ENCODE results near the gene GPATCH1. TPM values are rescaled to one million over a fixed set of nuclear protein-coding genes. Genes with fewer than 3 reads are reported as not detected.
A peak's percentile ranks its signal among the peaks of the same experiment; 100 is the strongest.

GPATCH1 gene
- total and polyA plus RNA-seq, 2 of the 13 experiments (the other 11 are each of a cell fraction or from before 2014, with no cell fraction given) = 6.8 to 6.9 TPM

- TF ChIP-seq RXRA (CRISPR knock-in tag; IDR thresholded peaks at IDR 0.05) (no peak), KLF12 (CRISPR knock-in tag; IDR thresholded peaks at IDR 0.05; ENCODE audit: borderline replicate concordance) (no peak), NFKB2 (CRISPR knock-in tag; IDR thresholded peaks at IDR 0.05; ENCODE audit: borderline replicate concordance) (no peak), ZNF276 (CRISPR knock-in tag; IDR thresholded peaks at IDR 0.05; ENCODE audit: low read depth) (no peak)
Observed at GRCh38 chr19:33130433-33130832, 49.5 kb downstream of the GPATCH1 start (continued).

GRCh38 chr19:33132021-33132420, 51.0 kb downstream of the GPATCH1 start, which contains the start of gene WDR88:
WDR88 (plus strand) TSS chr19:33132114; CDS start chr19:33132170, 56 bp downstream.
- H3K27ac ChIP-seq (ENCODE audit: extremely low read length, insufficient read depth, low read length) = no peak within 1 kb of the TSS
- no peaks in the 10 kb centered on the region for H3K79me2 ChIP-seq (ENCODE audit: insufficient read depth, low read length)
- BruUV-seq (replicated peaks) = no TSS peak
- FAIRE-seq (no peak), DNase-seq (ENCODE audit: low spot score) (no peak), ATAC-seq (no peak)
- in situ Hi-C loops (cut with HindIII; ENCODE audit: extremely low pct_ligation_motif_present, low pct_unique_long_range_greater_than_20kb) (loop anchor here (25.0 kb wide), 1 partner anchor 445 kb away; the partner anchor contains the start of genes ANKRD27, NUDT19 and RGS9BP), intact Hi-C loops (cut with micrococcal nuclease; ENCODE audit: unreplicated experiment) (no loop called here)
- peaks cover 3 to 16% of the 10 kb centered on the region in 2 experiments; a peak in 4 of 5 replicates for H3K36me3 ChIP-seq (replicated peaks in 1 of 2; ENCODE audit: control insufficient read depth in 1 of 2, insufficient read depth in 2 of 2, low read length in 2 of 2)
- no peak within 1 kb of the TSS for H3K9ac ChIP-seq (ENCODE audit: insufficient read depth, low read depth, low read length)
- POLR2A ChIA-PET = no interaction called here
- no peak within 1 kb of the TSS for H2AFZ ChIP-seq (ENCODE audit: low read length)
- peaks cover 12% of the 10 kb centered on the region for H3K4me1 ChIP-seq (ENCODE audit: insufficient read depth, low read length)
- H4K20me1 ChIP-seq (ENCODE audit: insufficient read depth, low read length) = no peaks in the 10 kb centered on the region
- CTCF ChIA-PET (ENCODE audit: low intra/inter-chr PET ratio, low total read pairs) = no interaction called here
- H3K4me2 ChIP-seq (ENCODE audit: low read depth, low read length) = no peak within 1 kb of the TSS
- no peaks in the 10 kb centered on the region; a peak in 1 of 5 replicates for H3K27me3 ChIP-seq (ENCODE audit: control insufficient read depth in 1 of 2, insufficient read depth in 2 of 2, low read length in 2 of 2)
- no peaks in the 10 kb centered on the region for H3K9me3 ChIP-seq (ENCODE audit: low read length)
- 96% methylated on average over 37 of the region's 43 CpGs for whole genome bisulfite sequencing (ENCODE audit: low lambda C conversion rate)
- no peak for TF ChIP-seq ZNF256 (CRISPR knock-in tag; conservative IDR thresholded peaks at IDR 0.05)
- peak; percentile 25 for TF ChIP-seq RBM39 (IDR thresholded peaks at IDR 0.05; ENCODE audit: low read depth, low read length, poor library complexity, severe bottlenecking)
- H3K4me3 ChIP-seq (replicated peaks in 1 of 3; ENCODE audit: insufficient read depth in 1 of 3, low read depth in 2 of 3, low read length in 3 of 3) = no peak within 1 kb of the TSS
